GM19025 (cell line): ENCODE measurements around the gene ELSPBP1.
"Not testable (repeated sequence)": the region's sequence is repeated elsewhere in the genome, so short reads cannot be mapped to it uniquely, and the experiment has no call there.

Experiments
- ATAC-seq: cut with Tn5 transposase; IDR thresholded peaks from one replicate; pipeline ENCODE4 v1.9.1; 2021; ENCODE audit warnings: mild to moderate bottlenecking, low read depth, moderate library complexity; ENCODE audit not compliant: unreplicated experiment

ELSPBP1 gene

GRCh38 chr19:48041877-48042580 lies 47.6 kb downstream of the ELSPBP1 start:
- no peak for ATAC-seq

GRCh38 chr19:48043675-48044258 lies 49.3 kb downstream of the ELSPBP1 start, which contains the start of gene CABP5:
Gene CABP5, minus strand, starts transcription at chr19:48044079. Its CDS starts 157 bp downstream, at chr19:48043922.
- no peak for ATAC-seq

- no peak for ATAC-seq
Measured at GRCh38 chr19:48044561-48044960, 50.1 kb downstream of the ELSPBP1 start.

- ATAC-seq: no peak
Measured at GRCh38 chr19:48051335-48052033, 57.1 kb downstream of the ELSPBP1 start.

GRCh38 chr19:48053076-48053475 lies 58.6 kb downstream of the ELSPBP1 start:
- ATAC-seq: no peak

GRCh38 chr19:48053856-48054255 lies 59.4 kb downstream of the ELSPBP1 start:
- ATAC-seq: no peak

- no peak for ATAC-seq
Measured at GRCh38 chr19:48059331-48059730, 64.9 kb downstream of the ELSPBP1 start.

- ATAC-seq: no peak
Measured at GRCh38 chr19:48060381-48060780, 65.9 kb downstream of the ELSPBP1 start.

GRCh38 chr19:48061401-48062344 lies 67.2 kb downstream of the ELSPBP1 start:
- ATAC-seq: no peak

- no peak for ATAC-seq
Measured at GRCh38 chr19:48064509-48064908, 70.1 kb downstream of the ELSPBP1 start.

- no peak for ATAC-seq
Measured at GRCh38 chr19:48069435-48069834, 75.0 kb downstream of the ELSPBP1 start.

- ATAC-seq: not testable (repeated sequence)
Measured at GRCh38 chr19:48070177-48070769, 75.8 kb downstream of the ELSPBP1 start.
